Right lobe of liver (tissue), 6 donors: Measurements from ENCODE around the gene P2RY12. TPM values are rescaled to one million over a fixed set of nuclear protein-coding genes. Genes with fewer than 3 reads are reported as not detected.
A peak's percentile ranks its signal among the peaks of the same experiment; 100 is the strongest.

Experiments
- ATAC-seq, 4 donors: fragments of 200-7000 bp; cut with Tn5 transposase; one replicate each; pipeline ENCODE4 v1.9.1; 2020; ENCODE audit warnings: mild to moderate bottlenecking in 4 of 4, moderate library complexity in 4 of 4
- DNase-seq, 3 donors: peaks; one replicate each; pipeline ENCODE4 v3.0.0-alpha.2; 2020
- H3K27ac ChIP-seq, 3 donors: fragments of 200-600 bp; one replicate each; pipeline ENCODE4 v1.8.0; 2022
- H3K27me3 ChIP-seq, 2 donors: fragments of 200-600 bp; one replicate each; pipeline ENCODE4 v1.8.0; 2022
- H3K36me3 ChIP-seq, 4 donors: fragments of 200-600 bp; sonication (generic) in 1 of 4; one replicate each; pipeline versions ENCODE4 v1.5.1 to v1.8.0; 2017 to 2022; ENCODE audit warnings: control low read depth in 1 of 4
- H3K4me1 ChIP-seq, 4 donors: fragments of 200-600 bp; sonication (generic) in 1 of 4; one replicate each; pipeline versions ENCODE4 v1.5.1 to v1.8.0; 2017 to 2022; ENCODE audit warnings: control low read depth in 1 of 4
- H3K4me3 ChIP-seq, 3 donors: fragments of 200-600 bp; one replicate each; pipeline ENCODE4 v1.8.0; 2022
- H3K9me3 ChIP-seq, 4 donors: fragments of 200-600 bp; sonication (generic) in 1 of 4; one replicate each; pipeline versions ENCODE4 v1.5.1 to v1.8.0; 2017 to 2022; ENCODE audit warnings: control low read depth in 1 of 4
- CTCF ChIP-seq, 4 donors: fragments of 200-600 bp in 3 of 4; fragments of 450-650 bp in 1 of 4; IDR thresholded peaks; one replicate each; pipeline versions ENCODE4 v1.5.1 to v1.8.0; 2016 to 2022; ENCODE audit warnings: antibody characterized with exemption in 4 of 4, mild to moderate bottlenecking in 2 of 4
- POLR2A ChIP-seq: fragments of 450-650 bp; IDR thresholded peaks from one replicate; pipeline ENCODE4 v1.6.1; 2017; ENCODE audit warnings: antibody characterized with exemption, mild to moderate bottlenecking
- WGBS: methylation state at CpG from one replicate; pipeline ENCODE4 v1.1.6; 2018; ENCODE audit warnings: low coverage, low lambda C conversion rate; ENCODE audit not compliant: insufficient coverage; ENCODE audit errors: missing lambda C conversion rate; 5-methylcytosine and 5-hydroxymethylcytosine counted together
- intact Hi-C, 2 donors: fragments of 100-400 bp; cut with DNase I; formaldehyde crosslinking; loops; one replicate each; pipeline versions ENCODE4 v1.11.2 to v1.14.1; 2022
- total RNA-seq, 6 experiments: library from RNA; depleted of rRNA in 2 of 6; stranded (reverse); fragments of >200 nt in 2 of 6; fragmentation: NEBNext Ultra II Directional in 3 of 6; extraction: Animal tissue kit (Norgen Biotek cat#: 25700) in 3 of 6; gene quantifications; one replicate each; pipeline versions ENCODE4 v1.1.0 to v1.2.4, GENCODE V29; 2016 to 2023
- donor health status: DM: no; HTN: yes; CAD: no.
- donor health status: DM: no; HTN: no; CAD: no.
- donor health status: DM: no; HTN: no; CAD: no.
- donor health status: DM: no; HTN: yes; CAD: no.
- donor health status: DM: no; HTN: yes; CAD: no.

The P2RY12 gene
- total RNA-seq, 6 experiments from 2014 or later: 0.42 to 1.8 (median 1.2) TPM

DNA sequence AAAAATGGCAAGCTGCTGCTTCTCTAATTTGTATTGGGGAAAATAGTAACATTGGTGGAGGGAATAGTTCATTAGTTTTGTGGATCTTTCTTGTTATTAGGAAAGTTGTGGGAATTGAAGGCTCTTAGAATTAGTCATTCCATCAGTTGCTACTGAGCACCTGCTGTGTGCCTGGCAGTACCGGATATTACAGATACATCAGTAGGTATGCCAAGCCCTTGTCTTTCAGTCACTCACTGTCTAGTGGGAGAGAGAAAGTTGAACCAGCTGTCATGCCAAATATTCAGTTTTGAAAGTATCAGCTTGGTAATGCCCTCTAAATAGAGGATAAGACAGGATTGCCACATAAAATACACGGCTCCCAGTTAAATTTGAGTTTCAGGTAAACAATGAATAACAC, 43.8 kb upstream of the P2RY12 start:
- H3K9me3 ChIP-seq: no peaks in the 10 kb centered on the region
- H3K4me3 ChIP-seq: no peak overlapping the region
- no peak for ATAC-seq
- intact Hi-C loops: no loop called here
- TF ChIP-seq POLR2A (no peak), CTCF (IDR thresholded peaks at IDR 0.05) (no peak)
- H3K36me3 ChIP-seq: no peaks in the 10 kb centered on the region
- H3K27ac ChIP-seq: no peak overlapping the region
- H3K27me3 ChIP-seq: no peaks in the 10 kb centered on the region
- WGBS: 80% methylated on average over 2 of the region's 2 CpGs
- no peak for DNase-seq
- H3K4me1 ChIP-seq: no peaks in the 10 kb centered on the region

DNA sequence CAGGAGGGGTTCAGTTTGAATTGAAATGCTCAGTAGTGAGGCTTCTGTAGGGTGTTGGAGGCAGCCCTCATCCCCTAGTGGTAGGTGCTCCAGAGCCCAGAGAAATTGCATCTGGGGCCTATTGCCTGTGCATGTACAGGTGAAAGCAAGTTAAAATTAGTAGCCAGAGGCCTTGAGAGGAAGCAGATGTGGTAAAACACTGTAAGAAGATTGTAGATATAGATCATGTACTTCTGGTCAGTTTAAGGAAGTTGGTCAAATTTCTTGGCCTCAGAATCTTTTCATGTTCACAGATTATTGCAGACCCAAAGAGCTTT, 41.7 kb upstream of the P2RY12 start:
- ATAC-seq: no peak
- H3K4me3 ChIP-seq: no peak overlapping the region
- no peak overlapping the region for H3K27ac ChIP-seq
- DNase-seq: no peak
- intact Hi-C loops: no loop called here
- no peaks in the 10 kb centered on the region for H3K4me1 ChIP-seq
- no peak for TF ChIP-seq POLR2A
- no peaks in the 10 kb centered on the region for H3K27me3 ChIP-seq
- H3K9me3 ChIP-seq: no peaks in the 10 kb centered on the region
- H3K36me3 ChIP-seq: no peaks in the 10 kb centered on the region

DNA sequence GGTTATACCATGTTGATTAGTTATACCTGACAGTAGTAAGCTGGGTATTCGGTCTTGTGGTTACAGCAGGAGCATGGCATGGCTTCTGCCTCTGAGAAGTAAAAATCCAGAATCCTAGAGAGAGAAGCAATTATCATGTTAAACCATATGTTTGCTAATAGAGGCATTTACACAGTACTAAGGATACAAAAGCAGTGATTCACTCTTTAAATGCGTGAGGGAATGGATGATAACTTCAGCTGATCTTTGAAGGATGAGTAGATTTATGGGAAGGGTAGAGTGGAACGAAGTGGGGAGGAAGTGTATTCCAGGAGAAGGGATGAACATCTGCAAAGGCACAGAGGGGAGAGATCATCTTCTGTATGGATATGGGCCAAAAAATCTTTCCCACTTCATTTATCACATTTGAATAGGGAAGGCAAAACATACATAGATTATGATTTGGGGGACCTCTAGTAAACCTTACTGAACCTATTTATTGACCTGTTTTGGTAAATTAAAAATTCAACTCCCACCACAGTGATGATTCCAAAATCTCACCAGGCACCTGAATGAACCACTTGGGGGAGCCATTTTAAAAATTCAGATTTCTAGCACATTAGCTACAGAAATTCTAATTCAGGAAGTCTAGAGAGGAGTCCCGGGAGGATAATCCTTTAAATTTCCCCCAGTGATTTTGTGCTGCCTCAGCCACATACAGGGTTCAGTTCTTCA, 41.2 kb upstream of the P2RY12 start:
- no peaks in the 10 kb centered on the region for H3K27me3 ChIP-seq
- no peaks in the 10 kb centered on the region for H3K4me1 ChIP-seq
- no peaks in the 10 kb centered on the region for H3K36me3 ChIP-seq
- intact Hi-C loops: no loop called here
- ATAC-seq (no peak), DNase-seq (no peak)
- no peaks in the 10 kb centered on the region for H3K9me3 ChIP-seq
- H3K4me3 ChIP-seq: no peak overlapping the region
- TF ChIP-seq CTCF (IDR thresholded peaks at IDR 0.05): peak in 3 of 4 donors; percentile 10 to 30 (median 20)
- TF ChIP-seq POLR2A: no peak
- WGBS: 69% methylated on average over 4 of the region's 4 CpGs
- H3K27ac ChIP-seq: no peak overlapping the region

DNA sequence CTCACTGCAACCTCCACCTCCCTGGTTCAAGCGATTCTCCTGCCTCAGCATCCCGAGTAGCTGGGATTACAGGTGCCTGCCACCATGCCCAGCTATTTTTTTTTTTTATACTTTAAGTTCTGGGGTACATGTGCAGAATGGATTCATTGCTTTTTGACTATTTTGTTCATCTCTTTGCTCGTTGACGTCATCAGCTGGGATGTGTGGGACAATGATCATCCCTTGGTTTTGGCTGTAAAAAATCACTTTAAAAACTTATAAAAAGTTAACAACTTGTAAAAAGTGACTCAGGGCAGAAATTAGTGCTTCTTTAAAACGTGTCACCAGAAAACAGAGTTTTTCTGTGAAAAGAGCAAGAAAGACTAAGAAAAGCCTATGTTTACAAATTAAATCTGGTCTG, 38.5 kb upstream of the P2RY12 start:
- intact Hi-C loops: no loop called here
- no peaks in the 10 kb centered on the region for H3K27me3 ChIP-seq
- TF ChIP-seq CTCF (IDR thresholded peaks at IDR 0.05) (no peak), POLR2A (no peak)
- no peaks in the 10 kb centered on the region for H3K36me3 ChIP-seq
- no peak for ATAC-seq
- no peak overlapping the region for H3K27ac ChIP-seq
- no peaks in the 10 kb centered on the region for H3K4me1 ChIP-seq
- WGBS: 75% methylated on average over 5 of the region's 5 CpGs
- no peak for DNase-seq
- H3K9me3 ChIP-seq: no peaks in the 10 kb centered on the region
- no peak overlapping the region for H3K4me3 ChIP-seq

- 57% methylated on average over 4 of the region's 4 CpGs for WGBS
- Histone ChIP-seq H3K27ac (no peak overlapping the region), H3K9me3 (no peaks in the 10 kb centered on the region), H3K36me3 (no peaks in the 10 kb centered on the region), H3K4me3 (no peak overlapping the region), H3K27me3 (no peaks in the 10 kb centered on the region), H3K4me1 (no peaks in the 10 kb centered on the region)
- DNase-seq (no peak), ATAC-seq (no peak)
- intact Hi-C loops: no loop called here
- TF ChIP-seq CTCF (IDR thresholded peaks at IDR 0.05) (no peak), POLR2A (no peak)
These were observed 37.4 kb upstream of the P2RY12 start for GRCh38 chr3:151421938-151422337.
